HG03039 (cell line): ENCODE results near the gene SLC25A1.

Source experiments
- ATAC-seq: cut with Tn5 transposase; IDR thresholded peaks from one replicate; pipeline ENCODE4 v1.9.1; 2021; ENCODE audit warnings: mild to moderate bottlenecking, moderate library complexity; ENCODE audit not compliant: unreplicated experiment

The SLC25A1 gene

GRCh38 chr22:19143212-19143611 is 35.3 kb downstream of the SLC25A1 start:
- no peak for ATAC-seq

DNA sequence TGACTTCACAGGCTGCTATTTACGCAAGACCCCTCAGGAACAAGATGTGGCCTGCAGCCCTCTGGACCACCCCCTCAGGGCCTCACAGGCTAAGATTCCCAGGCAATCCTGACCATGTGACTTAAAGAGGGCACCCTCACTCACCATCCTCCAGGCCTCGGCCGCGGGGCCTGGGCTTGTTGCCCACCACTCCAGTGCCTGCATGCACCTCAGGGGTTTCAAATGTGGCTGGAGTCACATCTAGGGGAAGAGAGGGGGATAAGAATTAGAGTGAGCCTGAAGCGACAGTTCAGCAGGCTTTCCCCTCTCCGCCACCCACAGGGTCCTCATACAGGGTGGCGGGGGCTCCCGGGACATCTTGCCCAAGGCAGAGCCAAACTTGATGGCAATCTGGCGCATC is 36.1 kb downstream of the SLC25A1 start:
- ATAC-seq = no peak

DNA sequence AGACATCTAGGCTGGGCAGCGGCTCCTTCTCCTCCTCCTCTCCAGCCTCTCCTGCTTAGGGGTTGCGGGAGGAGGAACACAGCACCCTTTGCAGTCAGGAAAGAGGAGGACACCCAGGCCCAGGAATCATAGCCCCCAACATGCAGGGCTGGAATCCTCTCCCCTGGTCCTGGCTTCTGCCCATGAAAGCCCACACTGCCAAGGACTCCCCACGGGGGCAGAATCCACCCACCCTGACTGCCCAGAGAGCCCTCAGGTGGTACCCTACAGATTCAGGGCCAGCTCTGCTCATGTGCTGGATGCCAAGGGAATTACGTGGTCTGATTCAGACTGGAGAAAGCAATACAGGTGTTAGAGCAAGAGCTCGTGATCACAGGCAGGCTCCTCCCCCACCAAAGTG is 38.6 kb downstream of the SLC25A1 start:
- no peak for ATAC-seq

- ATAC-seq = no peak
Observed at GRCh38 chr22:19139001-19139356, 39.6 kb downstream of the SLC25A1 start.

DNA sequence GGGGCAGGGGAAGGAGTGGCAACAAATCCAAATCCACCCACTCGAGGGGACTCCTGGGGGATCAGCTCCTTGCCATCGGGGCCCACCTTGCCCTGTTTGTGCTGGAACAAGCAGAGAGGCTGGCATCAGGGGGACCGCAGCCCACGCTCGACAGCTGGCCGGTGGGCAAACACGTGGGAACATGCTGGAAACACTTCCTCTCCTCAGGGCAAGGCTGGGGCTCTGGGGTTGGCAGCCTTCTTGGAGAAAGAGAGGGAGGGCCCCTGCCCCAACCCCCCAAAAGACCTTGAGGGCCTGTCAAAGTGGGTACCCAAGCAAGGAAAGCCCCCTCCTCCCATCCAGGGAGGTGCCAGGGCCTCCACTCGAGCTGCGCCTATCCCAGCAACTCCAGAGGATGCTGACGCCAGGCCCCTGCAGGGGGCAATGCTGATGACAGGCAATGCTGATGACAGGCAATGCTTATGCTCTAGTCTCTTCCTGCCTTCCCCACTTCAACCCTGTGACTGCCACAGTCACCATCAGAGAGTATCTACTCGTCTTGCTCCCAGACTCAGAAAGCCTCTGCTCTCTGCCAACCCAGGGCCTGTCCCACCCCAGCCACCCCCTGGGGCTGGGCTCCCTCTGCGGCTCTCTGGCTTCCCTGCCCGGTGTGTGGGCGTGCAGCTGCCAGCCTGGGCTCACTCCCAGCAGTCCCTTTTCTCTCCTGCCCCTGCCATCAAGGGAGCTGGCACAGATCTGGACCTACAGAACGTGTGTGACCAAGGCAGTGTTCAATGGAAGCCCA is 40.1 kb downstream of the SLC25A1 start:
- no peak for ATAC-seq

- no peak for ATAC-seq
Observed at GRCh38 chr22:19137384-19138216, 40.9 kb downstream of the SLC25A1 start.

DNA sequence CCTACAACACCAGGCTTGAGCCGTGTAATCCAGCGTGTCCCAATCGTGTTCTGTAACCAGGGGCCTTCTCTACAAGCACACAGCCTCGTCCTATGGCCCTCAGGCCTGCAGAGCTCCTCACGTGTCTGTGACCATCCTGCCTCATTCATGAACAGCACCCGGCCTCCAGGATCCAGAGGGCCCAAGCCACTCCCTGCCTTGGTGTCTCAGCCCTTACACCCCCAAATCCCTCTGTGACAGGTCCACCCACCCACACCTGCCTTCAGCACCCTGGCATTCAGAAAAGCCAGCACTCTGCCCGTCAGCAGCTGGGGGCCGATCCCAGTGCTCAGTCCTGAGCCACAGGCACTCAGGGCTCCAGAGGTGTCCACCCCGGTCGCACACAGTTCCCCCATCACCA is 41.6 kb downstream of the SLC25A1 start:
- no peak for ATAC-seq

GRCh38 chr22:19134874-19135273 is 43.7 kb downstream of the SLC25A1 start:
- no peak for ATAC-seq

DNA sequence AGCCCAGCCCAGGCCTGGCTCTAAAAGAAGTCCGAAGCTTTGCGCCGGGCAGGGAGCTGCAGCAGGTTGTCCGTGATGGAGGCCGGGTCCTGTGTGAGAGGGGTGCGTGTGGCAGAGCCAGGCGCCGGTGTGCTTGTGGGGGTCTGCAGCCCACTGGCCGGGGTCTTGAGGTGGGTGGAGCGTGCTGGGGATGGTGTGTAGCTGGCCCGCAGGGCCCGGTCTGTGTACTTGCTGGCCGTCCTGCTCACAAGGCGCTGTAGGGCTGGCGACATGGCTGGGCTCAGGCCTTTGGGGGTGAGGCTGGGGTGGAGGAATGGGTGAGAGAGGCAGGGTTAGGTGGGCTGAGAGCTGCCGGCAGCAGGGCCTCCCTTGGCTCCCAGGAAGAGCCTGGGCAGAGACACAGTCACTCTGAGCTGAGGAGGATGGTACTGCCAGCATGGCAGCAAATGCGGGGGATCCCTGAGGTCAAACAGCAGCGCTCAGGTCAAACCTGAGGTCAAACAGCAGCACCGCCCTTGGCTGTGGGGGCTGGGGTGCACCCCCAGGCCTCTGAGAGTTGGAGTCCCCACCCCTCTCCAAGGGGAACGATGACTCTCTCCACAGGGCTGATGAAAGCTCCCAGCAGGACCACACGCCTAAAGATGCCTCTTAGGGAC is 44.2 kb downstream of the SLC25A1 start:
- no peak for ATAC-seq

DNA sequence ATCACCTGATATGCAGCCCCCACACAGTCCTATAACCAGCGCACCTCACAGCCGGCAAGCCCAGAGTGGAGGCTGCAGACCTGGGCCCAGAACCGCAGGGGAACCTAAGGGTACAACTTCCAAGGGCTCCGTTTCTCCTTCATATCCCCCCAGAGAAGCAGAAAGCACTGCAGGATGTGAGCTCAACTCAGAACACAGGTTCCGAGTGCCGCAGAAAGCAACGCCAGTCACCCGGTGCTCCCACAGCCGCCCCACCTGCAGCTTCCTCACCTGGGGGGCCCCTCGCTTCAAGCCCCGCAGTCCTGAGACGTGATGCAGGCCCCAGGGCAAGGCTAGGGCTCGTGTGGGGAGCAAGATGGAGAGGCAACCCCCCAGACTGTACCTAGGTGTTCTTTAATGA is 45.0 kb downstream of the SLC25A1 start:
- no peak for ATAC-seq

DNA sequence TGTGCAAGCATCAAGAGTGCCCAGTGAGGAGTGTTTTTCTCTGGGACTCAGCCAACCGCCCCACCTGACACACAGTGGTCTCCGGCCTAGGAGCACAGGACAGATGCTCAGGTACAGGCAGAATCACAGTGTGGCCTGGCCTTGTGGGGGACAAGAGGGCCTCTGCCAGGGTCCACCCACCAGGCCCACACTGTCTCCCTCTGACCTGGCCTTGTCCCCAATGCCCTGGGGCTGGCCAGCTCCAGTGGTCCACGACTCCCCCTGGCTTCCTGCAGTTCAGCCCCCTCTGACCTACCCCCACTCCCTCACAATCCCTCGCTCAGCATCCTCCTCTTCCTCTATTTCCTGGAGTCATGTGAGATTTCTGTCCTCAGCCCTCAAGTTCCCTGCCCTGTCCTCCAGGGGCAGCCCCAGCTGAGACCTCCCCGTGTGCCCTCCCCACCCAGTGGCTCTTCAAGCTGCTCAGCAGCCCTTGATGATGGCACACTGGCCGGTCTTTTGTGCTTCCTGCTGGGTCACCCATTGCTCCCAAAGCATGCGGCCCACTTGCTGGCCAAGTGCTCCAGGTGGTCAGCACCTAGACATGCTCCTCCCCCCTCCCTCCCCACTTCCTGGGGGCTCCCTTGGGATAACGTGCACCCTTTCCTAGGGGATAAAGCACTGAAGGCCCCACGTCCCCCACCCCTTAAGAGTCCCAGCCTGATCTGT is 45.7 kb downstream of the SLC25A1 start:
- no peak for ATAC-seq

DNA sequence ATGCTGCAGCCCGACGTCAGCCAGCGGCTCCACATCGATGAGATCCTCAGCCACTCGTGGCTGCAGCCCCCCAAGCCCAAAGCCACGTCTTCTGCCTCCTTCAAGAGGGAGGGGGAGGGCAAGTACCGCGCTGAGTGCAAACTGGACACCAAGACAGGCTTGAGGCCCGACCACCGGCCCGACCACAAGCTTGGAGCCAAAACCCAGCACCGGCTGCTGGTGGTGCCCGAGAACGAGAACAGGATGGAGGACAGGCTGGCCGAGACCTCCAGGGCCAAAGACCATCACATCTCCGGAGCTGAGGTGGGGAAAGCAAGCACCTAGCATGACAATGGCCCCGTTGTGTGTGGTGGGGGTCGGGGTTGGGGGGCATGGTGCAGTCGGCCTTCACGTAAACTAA is 46.4 kb downstream of the SLC25A1 start:
- no peak for ATAC-seq

DNA sequence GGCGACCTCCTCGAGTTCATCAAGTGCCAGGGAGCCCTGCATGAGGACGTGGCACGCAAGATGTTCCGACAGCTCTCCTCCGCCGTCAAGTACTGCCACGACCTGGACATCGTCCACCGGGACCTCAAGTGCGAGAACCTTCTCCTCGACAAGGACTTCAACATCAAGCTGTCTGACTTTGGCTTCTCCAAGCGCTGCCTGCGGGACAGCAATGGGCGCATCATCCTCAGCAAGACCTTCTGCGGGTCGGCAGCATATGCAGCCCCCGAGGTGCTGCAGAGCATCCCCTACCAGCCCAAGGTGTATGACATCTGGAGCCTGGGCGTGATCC is 46.9 kb downstream of the SLC25A1 start:
- no peak for ATAC-seq

DNA sequence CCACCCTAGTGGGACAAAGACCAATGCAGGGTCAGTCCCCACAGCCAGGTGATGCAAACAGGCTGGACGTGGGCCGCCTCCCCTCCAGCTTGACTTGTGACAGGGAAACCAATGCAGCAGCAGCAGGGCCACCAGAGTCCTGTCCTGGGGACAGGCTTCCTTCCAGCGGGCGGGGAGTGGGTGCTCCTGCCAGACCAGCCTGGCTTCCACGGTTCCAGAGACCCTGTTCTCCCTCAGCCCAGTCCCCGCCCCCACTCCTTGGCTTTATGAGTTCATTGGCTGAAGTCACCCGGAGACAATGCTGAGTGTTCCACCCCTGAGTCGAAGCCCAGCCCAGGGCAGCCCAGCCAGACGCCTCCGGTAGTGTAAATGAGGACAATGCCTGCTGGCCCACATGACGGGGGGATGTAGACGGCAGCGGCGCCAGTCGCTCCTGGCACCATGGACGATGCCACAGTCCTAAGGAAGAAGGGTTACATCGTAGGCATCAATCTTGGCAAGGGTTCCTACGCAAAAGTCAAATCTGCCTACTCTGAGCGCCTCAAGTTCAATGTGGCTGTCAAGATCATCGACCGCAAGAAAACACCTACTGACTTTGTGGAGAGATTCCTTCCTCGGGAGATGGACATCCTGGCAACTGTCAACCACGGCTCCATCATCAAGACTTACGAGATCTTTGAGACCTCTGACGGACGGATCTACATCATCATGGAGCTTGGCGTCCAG is 47.4 kb downstream of the SLC25A1 start, which contains the start of gene TSSK2:
TSS of gene TSSK2 (plus strand) at position 350 of the 726 bp plus-strand sequence. CDS start at position 442, 92 bp downstream.
- no peak for ATAC-seq

DNA sequence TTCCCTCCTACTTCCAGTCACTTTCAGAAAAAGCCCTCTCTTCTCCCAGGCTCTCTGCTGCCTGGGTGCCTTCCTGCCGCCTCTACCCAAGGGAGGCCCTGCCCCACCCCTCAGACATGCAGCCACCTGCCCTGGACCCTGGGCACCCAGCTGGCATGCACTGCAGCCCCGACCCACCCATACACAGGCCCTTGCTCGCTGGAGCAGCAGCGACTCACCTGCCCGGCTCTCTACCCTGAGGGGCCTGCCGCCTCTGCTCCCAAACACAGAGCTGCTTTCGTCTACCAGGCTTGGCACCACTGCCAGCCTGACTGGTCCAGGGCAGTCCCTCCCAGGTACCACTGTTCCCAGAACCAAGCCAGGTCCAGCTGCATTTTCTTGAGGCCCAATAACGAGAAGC is 48.7 kb downstream of the SLC25A1 start:
- no peak for ATAC-seq

GRCh38 chr22:19128946-19129727 is 49.4 kb downstream of the SLC25A1 start:
- ATAC-seq = no peak

GRCh38 chr22:19128009-19128401 is 50.5 kb downstream of the SLC25A1 start:
- ATAC-seq = no peak

GRCh38 chr22:19127329-19128008 is 51.1 kb downstream of the SLC25A1 start:
- ATAC-seq = no peak
